PFSK-1 (cell line): ENCODE results near the gene MRPL16.

Experiments used
- FOXP2 ChIP-seq: optimal IDR thresholded peaks from 2 replicates; pipeline ENCODE3; 2011; ENCODE audit warnings: borderline replicate concordance, control low read depth, inconsistent platforms; ENCODE audit not compliant: insufficient read depth; ENCODE audit errors: extremely low read length, extremely low read depth
- POLR2AphosphoS5 ChIP-seq: IDR thresholded peaks from 2 replicates; pipeline ENCODE4 v1.6.1; 2012; ENCODE audit warnings: low read depth, mild to moderate bottlenecking, control low read depth, low read length, moderate library complexity
- SIN3A ChIP-seq: IDR thresholded peaks from 2 replicates; pipeline ENCODE4 v1.6.1; 2012; ENCODE audit warnings: mild to moderate bottlenecking, low read length, moderate library complexity, borderline replicate concordance; ENCODE audit not compliant: insufficient read depth
- TAF1 ChIP-seq: IDR thresholded peaks from 2 replicates; pipeline ENCODE4 v1.6.1; 2012; ENCODE audit warnings: low read length, control low read depth, borderline replicate concordance; ENCODE audit not compliant: insufficient read depth
- TF ChIP-seq, protein P1 (sequence below), 2 experiments: IDR thresholded peaks; 2 replicates each; pipeline versions ENCODE4 v1.6.1 to v1.8.0; 2011 to 2012; ENCODE audit warnings: low read depth in 2 of 2, low read length in 2 of 2, control low read depth in 1 of 2, inconsistent platforms in 1 of 2, mild to moderate bottlenecking in 1 of 2, moderate library complexity in 1 of 2; ENCODE audit not compliant: insufficient read depth in 1 of 2

Gene MRPL16

DNA sequence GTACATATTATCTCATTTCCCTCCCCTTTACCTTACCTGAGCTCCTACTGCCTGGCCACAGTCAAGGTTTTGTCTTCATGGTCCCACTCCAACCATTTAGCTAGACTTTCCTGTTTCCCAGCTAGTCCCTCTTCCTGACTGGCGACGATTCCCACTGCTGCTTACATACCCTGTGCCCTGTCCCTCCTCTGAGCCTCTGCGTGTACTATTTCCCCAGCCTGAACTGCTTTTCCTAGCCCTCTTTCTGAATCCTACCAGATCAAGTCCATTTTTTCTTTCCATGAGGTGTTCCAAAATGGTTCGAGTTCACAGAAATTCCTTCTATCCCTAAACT lies 23.4 kb downstream of the MRPL16 start:
- TF ChIP-seq FOXP2: no peak
- TF ChIP-seq SIN3A: no peak
- TF ChIP-seq TAF1: no peak
- TF ChIP-seq POLR2AphosphoS5: no peak
- TF ChIP-seq, protein P1, sequence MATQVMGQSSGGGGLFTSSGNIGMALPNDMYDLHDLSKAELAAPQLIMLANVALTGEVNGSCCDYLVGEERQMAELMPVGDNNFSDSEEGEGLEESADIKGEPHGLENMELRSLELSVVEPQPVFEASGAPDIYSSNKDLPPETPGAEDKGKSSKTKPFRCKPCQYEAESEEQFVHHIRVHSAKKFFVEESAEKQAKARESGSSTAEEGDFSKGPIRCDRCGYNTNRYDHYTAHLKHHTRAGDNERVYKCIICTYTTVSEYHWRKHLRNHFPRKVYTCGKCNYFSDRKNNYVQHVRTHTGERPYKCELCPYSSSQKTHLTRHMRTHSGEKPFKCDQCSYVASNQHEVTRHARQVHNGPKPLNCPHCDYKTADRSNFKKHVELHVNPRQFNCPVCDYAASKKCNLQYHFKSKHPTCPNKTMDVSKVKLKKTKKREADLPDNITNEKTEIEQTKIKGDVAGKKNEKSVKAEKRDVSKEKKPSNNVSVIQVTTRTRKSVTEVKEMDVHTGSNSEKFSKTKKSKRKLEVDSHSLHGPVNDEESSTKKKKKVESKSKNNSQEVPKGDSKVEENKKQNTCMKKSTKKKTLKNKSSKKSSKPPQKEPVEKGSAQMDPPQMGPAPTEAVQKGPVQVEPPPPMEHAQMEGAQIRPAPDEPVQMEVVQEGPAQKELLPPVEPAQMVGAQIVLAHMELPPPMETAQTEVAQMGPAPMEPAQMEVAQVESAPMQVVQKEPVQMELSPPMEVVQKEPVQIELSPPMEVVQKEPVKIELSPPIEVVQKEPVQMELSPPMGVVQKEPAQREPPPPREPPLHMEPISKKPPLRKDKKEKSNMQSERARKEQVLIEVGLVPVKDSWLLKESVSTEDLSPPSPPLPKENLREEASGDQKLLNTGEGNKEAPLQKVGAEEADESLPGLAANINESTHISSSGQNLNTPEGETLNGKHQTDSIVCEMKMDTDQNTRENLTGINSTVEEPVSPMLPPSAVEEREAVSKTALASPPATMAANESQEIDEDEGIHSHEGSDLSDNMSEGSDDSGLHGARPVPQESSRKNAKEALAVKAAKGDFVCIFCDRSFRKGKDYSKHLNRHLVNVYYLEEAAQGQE (IDR thresholded peaks at IDR 0.05; ENCODE audit: insufficient read depth in 1 of 2, low read depth in 2 of 2, low read length in 2 of 2): no peak

DNA sequence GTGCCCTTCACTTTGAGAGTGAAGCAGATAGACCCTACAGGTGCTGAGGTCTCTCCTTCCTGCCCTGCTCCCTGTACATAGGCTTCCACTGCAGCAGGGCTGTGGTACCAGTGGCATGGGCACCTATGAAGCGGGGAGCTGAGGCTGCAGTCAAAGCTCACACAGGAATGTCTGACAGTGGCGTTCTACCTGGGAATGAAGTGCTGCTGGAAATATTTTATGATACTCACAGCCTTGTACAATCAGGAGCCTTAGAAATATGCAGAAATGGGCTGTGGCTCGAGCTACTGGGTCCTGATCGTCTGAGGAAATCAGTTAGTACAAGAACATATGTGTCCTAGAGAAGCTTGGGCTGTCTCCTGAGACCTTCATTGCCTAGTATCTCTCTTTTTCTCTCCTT lies 24.8 kb downstream of the MRPL16 start:
- TF ChIP-seq FOXP2: no peak
- TF ChIP-seq SIN3A: no peak
- TF ChIP-seq TAF1: no peak
- TF ChIP-seq, protein P1 (IDR thresholded peaks at IDR 0.05; ENCODE audit: insufficient read depth in 1 of 2, low read depth in 2 of 2, low read length in 2 of 2): no peak
- no peak for TF ChIP-seq POLR2AphosphoS5

DNA sequence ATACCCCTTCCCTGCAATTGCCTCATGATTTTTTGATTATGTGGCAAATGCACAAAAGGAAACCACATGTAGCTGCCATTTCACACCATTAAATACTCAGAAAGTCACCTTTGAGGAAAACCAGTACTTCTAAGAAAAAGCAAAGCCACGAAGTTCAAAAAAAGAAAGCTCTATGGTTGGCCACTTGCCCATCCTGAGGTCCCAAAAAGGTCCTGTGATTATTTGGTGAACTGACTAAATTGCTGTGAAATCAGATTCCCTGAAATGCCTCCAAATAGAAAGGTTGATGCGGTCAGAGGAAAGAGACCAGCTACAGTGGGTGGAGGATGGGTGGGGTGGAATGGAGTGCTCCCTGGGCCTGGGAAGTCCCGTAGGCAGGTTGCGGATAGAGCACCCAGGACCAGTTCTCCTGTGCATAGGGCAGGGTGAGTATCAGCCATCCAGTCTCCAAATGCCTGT lies 26.9 kb downstream of the MRPL16 start:
- no peak for TF ChIP-seq TAF1
- no peak for TF ChIP-seq FOXP2
- no peak for TF ChIP-seq SIN3A
- TF ChIP-seq, protein P1 (IDR thresholded peaks at IDR 0.05; ENCODE audit: insufficient read depth in 1 of 2, low read depth in 2 of 2, low read length in 2 of 2): no peak
- TF ChIP-seq POLR2AphosphoS5: no peak

GRCh38 chr11:59782080-59782479 lies 28.5 kb downstream of the MRPL16 start:
- TF ChIP-seq SIN3A (no peak), FOXP2 (no peak), POLR2AphosphoS5 (no peak), TAF1 (no peak)
- TF ChIP-seq, protein P1 (IDR thresholded peaks at IDR 0.05; ENCODE audit: insufficient read depth in 1 of 2, low read depth in 2 of 2, low read length in 2 of 2): no peak

DNA sequence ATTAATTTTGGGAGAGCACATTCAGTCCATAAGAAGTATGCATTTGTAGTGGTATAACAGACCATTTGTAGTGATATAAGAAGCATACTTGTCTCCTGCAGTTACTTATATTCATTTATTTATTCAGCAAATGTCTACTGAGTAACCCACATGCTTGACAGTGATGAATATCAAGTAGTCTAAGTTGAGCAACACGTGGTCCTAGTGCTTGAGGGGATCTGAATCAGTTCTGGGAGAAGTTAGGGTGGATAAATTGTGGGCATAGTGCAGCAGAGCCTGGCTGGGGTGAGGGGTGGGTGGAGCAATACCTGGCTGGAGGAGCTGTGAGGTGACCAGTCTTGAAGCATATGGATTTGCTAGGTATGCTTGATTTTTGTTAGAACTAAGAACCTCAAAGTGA lies 31.1 kb downstream of the MRPL16 start:
- TF ChIP-seq SIN3A (no peak), POLR2AphosphoS5 (no peak), TAF1 (no peak), FOXP2 (no peak)
- TF ChIP-seq, protein P1 (IDR thresholded peaks at IDR 0.05; ENCODE audit: insufficient read depth in 1 of 2, low read depth in 2 of 2, low read length in 2 of 2): no peak
